GM18505 (cell line): ENCODE data around the gene AP5S1.

Experiments used
- ATAC-seq: cut with Tn5 transposase; IDR thresholded peaks from one replicate; pipeline ENCODE4 v1.9.1; 2021; ENCODE audit not compliant: unreplicated experiment
- POLR2A ChIP-seq: IDR thresholded peaks from 4 replicates; pipeline ENCODE4 v1.6.1; 2011; ENCODE audit warnings: borderline replicate concordance; ENCODE audit not compliant: insufficient read depth, insufficient read length; ENCODE audit errors: extremely low read depth

Gene AP5S1

DNA sequence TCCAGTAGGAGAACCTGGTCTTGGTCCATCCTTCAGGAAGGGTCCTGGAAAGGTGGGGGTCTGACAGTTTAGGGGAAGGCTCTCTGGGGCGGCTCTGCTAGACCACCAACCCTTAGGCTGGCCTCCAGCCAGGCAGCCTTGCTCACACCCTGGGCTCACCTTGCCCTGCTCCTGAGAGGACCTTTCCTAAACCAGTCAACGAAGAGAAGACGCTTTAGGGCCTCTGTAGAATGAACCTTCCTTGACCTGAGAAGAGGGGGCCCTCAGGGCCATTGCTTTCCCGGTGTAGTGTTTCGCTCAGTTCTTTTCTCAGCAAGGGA is 23.2 kb upstream of the AP5S1 start:
- ATAC-seq, result no peak
- TF ChIP-seq POLR2A, result no peak

DNA sequence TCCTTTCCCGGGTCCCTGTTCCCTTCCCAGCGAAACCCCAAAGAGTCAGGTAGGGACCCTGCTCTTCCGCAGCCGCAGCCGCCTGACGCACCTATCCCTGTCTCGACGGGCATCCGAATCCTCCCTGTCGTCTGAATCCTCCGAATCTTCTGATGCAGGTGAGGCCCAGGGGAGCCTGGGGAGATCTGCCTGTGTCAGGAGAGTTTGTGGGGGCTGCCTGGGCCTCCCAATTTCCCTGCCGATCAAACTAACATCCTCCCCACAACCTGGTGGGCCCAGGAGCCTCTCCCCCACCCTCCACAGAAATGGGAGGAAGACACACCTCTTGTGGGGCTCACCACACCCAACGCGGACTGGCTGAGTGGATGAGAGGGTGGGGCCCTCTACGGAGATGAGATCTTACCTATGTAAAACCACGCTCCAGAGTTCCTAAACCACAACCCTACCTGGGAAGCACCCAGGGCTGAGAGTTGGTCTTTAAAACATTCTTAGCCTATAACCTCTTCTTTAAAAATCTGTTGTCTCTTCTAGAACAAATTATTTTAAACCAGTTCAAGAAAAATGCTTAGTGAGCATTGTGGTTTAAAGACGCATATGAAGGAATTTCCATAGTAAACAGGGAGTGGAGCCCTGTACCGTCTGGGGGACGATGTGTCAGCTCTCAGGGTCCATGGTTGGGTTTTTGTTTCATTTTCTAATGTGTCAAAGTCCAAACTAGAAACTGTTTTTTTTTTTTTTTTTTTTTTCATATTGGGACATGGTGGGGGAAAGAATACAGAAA is 22.6 kb upstream of the AP5S1 start:
- no peak for TF ChIP-seq POLR2A
- ATAC-seq, result no peak

DNA sequence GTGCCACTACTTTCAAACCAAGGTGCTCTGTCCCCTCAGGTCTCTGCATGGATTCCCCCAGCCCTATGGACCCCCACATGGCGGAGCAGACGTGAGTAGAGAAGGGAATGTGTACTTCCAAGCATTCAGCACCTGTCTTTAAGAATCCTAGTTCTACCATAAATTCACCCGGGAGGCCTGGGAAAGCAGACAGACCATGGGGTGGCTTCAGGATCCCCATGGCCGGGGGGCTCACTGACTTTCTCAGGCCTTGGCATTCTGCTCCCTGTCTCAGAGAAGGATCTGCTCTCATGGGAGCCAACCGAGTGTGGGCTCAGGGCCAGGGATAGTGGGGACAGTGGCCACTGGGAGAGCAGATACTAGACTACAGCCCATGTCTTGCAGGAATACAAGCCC is 22.0 kb upstream of the AP5S1 start:
- ATAC-seq, result no peak
- TF ChIP-seq POLR2A, result no peak

DNA sequence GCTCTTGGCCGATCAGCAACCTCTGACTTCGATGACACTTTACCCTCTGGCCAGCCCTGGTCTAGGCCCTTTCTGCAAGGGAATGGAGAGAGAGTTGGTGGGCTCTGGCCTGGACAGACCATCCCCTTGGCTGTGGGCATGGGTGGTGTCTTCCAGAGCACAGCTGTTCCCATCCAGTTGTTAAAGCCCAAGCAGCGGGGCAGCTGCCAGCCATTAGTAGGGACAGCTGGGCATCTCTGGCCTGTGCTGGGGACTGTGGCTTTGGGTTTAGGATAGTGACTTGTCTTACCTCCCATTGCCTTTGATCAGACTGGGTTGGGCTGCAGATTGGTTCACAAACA is 21.5 kb upstream of the AP5S1 start:
- TF ChIP-seq POLR2A, result no peak
- ATAC-seq, result no peak

DNA sequence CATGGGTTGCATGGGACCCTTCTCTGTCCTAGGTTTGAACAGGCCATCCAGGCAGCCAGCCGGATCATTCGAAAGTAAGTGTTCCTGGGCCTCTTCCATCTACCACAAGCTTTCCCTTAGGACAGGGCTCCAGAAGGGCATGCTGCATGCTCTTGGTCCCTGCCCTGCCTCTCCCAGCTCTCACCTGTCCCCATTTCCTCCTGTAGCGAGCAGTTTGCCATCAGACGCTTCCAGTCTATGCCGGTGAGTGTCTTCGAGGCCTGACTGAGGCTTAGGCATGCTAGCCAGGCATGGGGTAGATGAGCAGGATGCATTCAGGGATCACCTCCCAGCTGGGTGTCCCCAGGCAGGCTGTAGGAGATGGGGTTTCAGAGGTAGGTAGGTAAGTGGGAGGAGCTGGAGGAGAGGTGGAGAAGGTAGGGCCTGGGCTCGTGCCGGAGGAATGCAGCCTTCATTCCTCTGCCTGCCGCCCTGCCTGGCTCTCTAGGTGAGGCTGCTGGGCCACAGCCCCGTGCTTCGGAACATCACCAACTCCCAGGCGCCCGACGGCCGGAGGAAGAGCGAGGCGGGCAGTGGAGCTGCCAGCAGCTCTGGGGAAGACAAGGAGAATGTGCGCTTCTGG is 20.0 kb upstream of the AP5S1 start:
- no peak for TF ChIP-seq POLR2A
- ATAC-seq, result no peak

DNA sequence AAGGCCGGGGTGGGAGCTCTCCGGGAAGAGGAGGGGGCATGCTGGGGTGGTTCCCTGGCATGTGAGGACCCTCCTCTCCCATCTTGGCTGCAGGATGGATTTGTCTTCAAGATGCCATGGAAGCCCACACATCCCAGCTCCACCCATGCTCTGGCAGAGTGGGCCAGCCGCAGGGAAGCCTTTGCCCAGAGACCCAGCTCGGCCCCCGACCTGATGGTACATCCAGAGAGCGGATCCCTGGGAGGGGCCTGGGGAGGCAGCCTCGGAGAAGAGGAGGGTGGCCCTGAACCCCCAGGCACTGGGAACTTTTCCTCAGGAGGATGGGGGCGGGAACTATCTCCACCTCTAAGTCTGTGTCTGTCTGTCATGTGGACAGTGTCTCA is 19.5 kb upstream of the AP5S1 start:
- TF ChIP-seq POLR2A, result no peak
- ATAC-seq, result no peak

DNA sequence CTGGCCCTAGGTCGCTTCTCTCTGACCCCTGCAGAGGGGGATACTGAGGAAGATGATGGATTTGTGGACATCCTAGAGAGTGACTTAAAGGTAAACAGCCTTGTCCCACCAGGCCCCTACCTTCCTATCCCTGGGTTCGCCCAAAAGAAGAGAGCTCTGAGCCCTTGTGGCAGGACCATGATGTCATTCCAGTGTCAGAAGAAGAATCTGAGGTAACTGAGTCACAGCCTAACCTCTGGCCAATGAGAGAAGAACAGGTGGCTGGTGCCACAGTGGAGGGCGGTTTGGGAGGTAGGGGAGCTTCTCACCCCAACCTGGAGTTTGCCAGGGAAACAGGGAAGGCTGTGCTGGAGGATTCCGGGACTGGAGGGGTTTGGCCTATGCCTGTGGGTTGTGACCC is 19.0 kb upstream of the AP5S1 start:
- no peak for TF ChIP-seq POLR2A

DNA sequence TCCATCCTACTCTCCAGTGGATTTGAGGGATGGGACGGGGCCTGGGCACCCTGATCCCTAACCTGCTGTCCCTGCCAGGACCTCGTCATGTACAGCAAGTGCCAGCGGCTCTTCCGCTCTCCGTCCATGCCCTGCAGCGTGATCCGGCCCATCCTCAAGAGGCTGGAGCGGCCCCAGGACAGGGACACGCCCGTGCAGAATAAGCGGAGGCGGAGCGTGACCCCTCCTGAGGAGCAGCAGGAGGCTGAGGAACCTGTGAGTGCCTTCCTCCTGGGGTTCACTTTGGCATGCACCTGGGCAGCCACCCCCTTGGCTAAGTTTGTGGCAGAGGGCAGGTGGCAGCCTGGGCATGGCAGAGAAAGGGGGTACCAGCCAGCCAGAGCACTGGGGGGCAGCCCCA is 18.5 kb upstream of the AP5S1 start:
- TF ChIP-seq POLR2A, result no peak

More for the DNA sequence above, 19.0 kb upstream of the AP5S1 start:
- no peak for ATAC-seq

DNA sequence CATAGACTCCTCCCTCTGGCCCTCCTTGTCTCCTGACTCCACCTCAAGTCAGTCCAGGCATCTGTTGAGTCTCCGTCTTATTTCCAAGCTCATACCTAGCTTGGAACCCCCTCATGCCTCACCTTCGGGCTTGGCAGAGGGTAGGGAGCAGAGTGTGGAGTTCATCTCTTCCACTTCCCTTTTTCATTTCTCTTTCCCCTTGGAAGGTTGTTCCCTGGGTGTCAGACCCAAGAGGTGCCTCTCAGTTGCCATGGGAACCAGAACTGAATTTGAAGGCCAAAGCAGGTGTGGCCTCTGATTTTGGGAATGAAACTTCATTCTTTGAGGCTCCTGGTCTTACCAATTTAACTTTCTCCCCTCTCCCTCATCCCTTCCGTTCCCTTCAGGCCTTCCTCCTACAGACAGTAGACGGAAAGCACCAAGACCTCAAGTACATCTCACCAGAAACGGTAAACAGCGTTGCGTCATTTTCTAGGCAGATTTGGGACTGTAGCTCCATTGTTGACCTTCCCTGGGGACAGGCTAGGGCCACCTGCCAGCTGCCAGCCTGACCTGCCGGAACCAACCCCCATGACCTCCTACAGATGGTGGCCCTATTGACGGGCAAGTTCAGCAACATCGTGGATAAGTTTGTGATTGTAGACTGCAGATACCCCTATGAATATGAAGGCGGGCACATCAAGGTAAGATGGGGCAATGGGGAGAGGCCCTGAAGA is 17.7 kb upstream of the AP5S1 start:
- TF ChIP-seq POLR2A, result no peak

More for the DNA sequence above, 18.5 kb upstream of the AP5S1 start:
- ATAC-seq, result no peak

DNA sequence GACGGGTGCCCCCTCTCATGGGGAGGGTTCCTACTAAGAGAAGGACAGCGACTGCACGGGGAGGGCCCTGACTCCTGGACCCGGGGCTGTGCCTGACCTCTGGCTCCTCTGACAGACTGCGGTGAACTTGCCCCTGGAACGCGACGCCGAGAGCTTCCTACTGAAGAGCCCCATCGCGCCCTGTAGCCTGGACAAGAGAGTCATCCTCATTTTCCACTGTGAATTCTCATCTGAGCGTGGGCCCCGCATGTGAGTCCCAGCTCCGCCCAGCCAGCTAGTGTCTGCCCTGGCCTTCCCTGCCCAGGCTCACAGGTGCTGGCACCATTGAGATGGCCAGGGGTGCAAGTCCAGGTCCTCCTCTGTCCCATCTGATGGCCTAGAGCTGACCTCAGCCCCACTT is 17.1 kb upstream of the AP5S1 start:
- ATAC-seq, result no peak
- TF ChIP-seq POLR2A, result no peak

More for the DNA sequence above, 17.7 kb upstream of the AP5S1 start:
- no peak for ATAC-seq

DNA sequence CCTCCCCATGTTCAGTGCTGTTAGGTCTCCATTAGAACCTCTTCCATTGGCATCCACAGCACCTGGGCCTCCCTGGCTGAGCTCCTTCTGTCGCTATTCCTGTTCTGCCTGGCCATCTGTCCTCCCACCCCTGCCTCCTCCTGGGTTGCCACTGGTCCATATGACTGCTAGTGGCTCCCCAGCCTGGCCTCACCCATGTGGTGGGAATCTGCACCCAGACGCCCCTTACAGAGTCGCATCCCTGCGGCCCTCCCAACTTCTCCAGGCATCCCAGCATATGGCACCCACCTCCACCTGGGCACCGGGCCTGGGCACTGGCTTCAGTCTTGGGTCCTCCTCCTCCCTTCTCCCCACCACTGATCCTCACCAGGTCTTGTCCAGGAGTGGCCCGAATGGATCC is 16.5 kb upstream of the AP5S1 start:
- no peak for TF ChIP-seq POLR2A
- ATAC-seq, result no peak

DNA sequence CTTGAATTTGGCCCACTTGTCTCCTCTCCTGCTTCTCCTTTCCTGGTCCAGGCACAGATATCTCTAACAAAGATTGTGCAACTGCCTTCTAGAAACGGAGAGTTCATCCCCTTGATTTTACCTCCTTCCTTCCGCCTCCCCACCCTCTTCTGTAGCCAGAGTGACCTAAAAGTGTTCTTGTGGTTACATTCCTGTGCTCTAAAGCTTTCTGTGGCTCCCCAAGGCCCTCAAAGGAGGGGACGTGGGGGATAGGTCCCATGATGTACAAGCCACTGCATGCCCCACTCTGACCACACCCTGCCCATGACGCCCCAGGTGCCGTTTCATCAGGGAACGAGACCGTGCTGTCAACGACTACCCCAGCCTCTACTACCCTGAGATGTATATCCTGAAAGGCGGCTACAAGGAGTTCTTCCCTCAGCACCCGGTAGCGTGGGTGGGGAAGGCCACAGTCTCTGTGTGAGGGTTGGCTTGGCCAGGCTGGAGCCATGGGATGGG is 16.0 kb upstream of the AP5S1 start:
- ATAC-seq, result no peak
- no peak for TF ChIP-seq POLR2A

DNA sequence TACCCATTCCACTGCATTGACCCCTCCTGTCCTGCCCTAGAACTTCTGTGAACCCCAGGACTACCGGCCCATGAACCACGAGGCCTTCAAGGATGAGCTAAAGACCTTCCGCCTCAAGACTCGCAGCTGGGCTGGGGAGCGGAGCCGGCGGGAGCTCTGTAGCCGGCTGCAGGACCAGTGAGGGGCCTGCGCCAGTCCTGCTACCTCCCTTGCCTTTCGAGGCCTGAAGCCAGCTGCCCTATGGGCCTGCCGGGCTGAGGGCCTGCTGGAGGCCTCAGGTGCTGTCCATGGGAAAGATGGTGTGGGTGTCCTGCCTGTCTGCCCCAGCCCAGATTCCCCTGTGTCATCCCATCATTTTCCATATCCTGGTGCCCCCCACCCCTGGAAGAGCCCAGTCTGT is 15.6 kb upstream of the AP5S1 start:
- TF ChIP-seq POLR2A, result no peak
- no peak for ATAC-seq

DNA sequence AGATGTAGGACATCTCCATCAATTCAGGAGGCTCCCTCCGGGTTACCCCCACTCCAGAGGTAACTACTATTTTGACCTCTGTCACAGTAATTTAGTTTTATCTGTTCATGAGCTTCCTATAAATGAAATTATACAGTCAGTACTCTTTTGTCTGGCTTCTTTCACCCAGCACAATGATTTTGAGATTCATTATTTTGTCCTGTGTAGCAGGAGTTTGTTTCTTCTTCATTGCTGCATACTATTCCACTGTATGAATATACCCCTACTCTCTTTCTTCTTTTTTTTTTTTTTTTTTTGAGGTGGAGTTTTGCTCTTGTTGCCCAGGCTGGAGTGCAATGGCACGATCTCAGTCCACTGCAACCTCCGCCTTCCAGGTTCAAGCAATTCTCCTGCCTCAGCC is 11.8 kb upstream of the AP5S1 start:
- no peak for TF ChIP-seq POLR2A
- ATAC-seq, result no peak
